ENCODE results near the gene COX8A.
"Not testable (repeated sequence)": the region's sequence is repeated elsewhere in the genome, so short reads cannot be mapped to it uniquely, and the experiment has no call there.

The COX8A gene

DNA sequence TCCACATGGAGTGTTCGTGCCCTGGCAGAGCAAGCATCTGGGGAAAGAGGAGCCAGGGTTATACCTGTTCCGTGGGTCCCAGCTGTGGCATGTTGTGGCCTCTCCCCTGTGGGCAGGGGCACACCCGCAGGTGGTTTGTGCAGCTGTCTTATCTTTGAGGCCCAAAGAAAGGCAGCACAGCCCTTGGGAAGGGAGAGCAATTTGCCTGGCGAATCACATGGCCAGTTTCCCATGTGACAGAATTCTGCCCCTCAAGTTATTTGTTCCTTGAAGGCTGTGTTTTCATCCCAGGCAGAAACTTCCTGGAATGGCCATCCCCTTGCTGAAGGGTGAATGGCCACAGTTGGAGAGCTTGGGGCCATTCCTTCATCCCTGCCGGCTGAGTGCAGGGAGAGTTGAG is 16.4 kb upstream of the COX8A start:
- no peak for ATAC-seq
- TF ChIP-seq ZFP3 (CRISPR knock-in tag; IDR thresholded peaks at IDR 0.05) (no peak), ZFP30 (CRISPR knock-in tag; IDR thresholded peaks at IDR 0.05) (no peak), ZNF70 (CRISPR knock-in tag; IDR thresholded peaks at IDR 0.05) (no peak), RARB (CRISPR knock-in tag; IDR thresholded peaks at IDR 0.05) (no peak), ESRRG (CRISPR knock-in tag; IDR thresholded peaks at IDR 0.05) (no peak), GLIS3 (CRISPR knock-in tag; IDR thresholded peaks at IDR 0.05) (no peak)

DNA sequence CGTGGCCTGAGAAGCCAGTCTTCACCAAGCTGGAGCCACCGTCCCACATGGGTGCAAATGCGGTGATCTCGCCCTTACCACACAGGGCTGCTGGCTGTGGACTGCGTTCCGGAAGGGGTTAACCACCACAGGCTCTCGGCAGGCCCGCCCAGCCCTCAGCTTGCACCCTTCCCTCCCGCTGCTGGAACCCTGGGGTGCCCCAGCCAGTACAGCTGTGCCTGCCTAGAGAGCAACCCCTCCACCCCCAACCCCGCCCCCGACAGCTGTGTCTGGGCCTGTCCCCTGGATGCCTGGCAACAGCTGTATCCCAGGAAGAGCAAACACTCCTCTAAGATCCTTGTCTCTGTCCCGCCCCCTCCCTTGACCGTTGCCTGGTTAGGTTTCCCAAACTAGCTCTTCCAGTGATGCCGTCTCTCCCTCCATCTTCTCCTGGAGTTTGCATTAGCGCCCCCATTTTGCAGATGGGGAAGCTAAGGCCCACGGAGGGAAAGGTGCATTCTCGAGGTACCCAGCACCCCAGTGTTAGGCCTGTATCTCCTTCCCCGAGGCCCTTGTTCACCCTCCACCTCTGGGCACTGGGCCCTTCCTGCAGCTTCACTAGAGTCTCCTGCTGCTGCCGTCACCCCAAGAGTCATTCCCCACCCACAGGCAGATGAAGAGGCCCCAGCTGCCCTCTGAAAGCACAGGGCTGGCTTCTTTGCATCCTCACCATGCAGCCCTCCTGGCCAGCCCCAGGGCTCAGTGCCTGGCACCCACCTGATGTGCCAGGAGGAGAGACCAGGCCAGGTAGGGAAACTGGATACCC is 12.6 kb upstream of the COX8A start:
- peak; percentile 39 for ATAC-seq
- TF ChIP-seq, protein P1, sequence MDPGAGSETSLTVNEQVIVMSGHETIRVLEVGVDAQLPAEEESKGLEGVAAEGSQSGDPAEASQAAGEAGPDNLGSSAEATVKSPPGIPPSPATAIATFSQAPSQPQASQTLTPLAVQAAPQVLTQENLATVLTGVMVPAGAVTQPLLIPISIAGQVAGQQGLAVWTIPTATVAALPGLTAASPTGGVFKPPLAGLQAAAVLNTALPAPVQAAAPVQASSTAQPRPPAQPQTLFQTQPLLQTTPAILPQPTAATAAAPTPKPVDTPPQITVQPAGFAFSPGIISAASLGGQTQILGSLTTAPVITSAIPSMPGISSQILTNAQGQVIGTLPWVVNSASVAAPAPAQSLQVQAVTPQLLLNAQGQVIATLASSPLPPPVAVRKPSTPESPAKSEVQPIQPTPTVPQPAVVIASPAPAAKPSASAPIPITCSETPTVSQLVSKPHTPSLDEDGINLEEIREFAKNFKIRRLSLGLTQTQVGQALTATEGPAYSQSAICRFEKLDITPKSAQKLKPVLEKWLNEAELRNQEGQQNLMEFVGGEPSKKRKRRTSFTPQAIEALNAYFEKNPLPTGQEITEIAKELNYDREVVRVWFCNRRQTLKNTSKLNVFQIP (CRISPR knock-in tag; IDR thresholded peaks at IDR 0.05; ENCODE audit: borderline replicate concordance, low read depth) = no peak
- no peak for TF ChIP-seq RARB (CRISPR knock-in tag; IDR thresholded peaks at IDR 0.05)

DNA sequence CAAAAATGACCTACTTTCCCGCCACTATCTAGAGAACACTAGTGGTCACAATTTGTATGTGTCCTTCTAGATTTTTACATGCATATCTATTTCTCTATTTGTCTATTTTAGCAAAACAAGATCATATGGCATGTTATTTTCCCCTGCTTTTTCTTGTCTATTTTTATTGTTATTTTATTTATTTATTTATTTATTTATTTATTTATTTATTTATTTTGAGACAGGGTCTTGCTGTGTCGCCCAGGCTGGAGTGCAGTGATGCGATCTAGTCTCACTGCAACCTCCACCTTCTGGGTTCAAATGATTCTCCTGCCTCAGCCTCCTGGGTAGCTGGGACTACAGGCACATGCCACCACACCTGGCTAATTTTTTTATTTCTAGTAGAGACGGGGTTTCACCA is 10.5 kb upstream of the COX8A start:
- ATAC-seq = not testable (repeated sequence)

DNA sequence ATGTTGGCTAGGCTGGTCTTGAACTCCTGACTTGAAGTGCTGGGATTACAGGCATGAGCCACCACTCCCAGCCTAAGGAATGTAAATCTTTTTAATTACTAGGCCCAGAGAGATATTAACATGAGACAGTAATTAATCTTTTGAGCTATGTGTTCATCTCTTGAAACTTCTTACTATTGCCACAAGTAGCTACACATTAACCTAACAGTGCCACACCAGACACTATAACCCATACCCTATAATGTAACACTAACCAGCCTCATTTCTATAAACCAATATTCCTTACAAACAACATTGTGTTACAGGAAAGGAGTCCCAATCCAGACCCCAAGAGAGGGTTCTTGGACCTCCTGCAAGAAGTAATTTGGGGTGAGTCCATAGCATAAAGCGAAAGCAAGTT is 8.0 kb upstream of the COX8A start:
- no peak for ATAC-seq
- TF ChIP-seq TCF4 (CRISPR knock-in tag; IDR thresholded peaks at IDR 0.05; ENCODE audit: borderline replicate concordance) = no peak
- TF ChIP-seq PPARA (CRISPR knock-in tag; IDR thresholded peaks at IDR 0.05; ENCODE audit: borderline replicate concordance) = no peak
- TF ChIP-seq, protein P2, sequence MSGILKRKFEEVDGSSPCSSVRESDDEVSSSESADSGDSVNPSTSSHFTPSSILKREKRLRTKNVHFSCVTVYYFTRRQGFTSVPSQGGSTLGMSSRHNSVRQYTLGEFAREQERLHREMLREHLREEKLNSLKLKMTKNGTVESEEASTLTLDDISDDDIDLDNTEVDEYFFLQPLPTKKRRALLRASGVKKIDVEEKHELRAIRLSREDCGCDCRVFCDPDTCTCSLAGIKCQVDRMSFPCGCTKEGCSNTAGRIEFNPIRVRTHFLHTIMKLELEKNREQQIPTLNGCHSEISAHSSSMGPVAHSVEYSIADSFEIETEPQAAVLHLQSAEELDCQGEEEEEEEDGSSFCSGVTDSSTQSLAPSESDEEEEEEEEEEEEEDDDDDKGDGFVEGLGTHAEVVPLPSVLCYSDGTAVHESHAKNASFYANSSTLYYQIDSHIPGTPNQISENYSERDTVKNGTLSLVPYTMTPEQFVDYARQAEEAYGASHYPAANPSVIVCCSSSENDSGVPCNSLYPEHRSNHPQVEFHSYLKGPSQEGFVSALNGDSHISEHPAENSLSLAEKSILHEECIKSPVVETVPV (CRISPR knock-in tag; IDR thresholded peaks at IDR 0.05) = no peak
- no peak for TF ChIP-seq ZFP3 (CRISPR knock-in tag; IDR thresholded peaks at IDR 0.05)

DNA sequence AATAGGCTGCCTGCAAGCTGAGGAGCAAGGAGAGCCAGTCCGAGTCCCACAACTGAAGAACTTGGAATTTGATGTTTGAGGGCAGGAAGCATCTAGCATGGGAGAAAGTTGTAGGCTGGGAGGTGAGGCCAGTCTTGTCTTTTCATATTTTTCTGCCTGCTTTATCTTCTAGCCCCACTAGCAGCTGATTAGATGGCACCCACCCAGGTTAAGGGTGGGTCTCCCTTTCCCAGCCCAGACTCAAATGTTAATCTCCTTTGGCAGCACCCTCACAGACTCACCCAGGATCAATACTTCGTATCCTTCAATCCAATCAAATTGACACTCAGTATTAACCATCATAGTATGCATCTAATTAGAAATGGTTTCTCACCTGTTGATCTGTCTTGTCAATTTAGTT is 5.0 kb upstream of the COX8A start:
- ATAC-seq = no peak
- TF ChIP-seq RARB (CRISPR knock-in tag; IDR thresholded peaks at IDR 0.05) = no peak
- TF ChIP-seq ZC3H10 (CRISPR knock-in tag; IDR thresholded peaks at IDR 0.05) = no peak
- TF ChIP-seq, protein P3, sequence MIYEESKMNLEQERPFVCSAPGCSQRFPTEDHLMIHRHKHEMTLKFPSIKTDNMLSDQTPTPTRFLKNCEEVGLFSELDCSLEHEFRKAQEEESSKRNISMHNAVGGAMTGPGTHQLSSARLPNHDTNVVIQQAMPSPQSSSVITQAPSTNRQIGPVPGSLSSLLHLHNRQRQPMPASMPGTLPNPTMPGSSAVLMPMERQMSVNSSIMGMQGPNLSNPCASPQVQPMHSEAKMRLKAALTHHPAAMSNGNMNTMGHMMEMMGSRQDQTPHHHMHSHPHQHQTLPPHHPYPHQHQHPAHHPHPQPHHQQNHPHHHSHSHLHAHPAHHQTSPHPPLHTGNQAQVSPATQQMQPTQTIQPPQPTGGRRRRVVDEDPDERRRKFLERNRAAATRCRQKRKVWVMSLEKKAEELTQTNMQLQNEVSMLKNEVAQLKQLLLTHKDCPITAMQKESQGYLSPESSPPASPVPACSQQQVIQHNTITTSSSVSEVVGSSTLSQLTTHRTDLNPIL (CRISPR knock-in tag; IDR thresholded peaks at IDR 0.05; ENCODE audit: low read depth) = no peak
- TF ChIP-seq ISL1 (CRISPR knock-in tag; IDR thresholded peaks at IDR 0.05) = no peak
- TF ChIP-seq OSR1 (CRISPR knock-in tag; IDR thresholded peaks at IDR 0.05) = no peak
- TF ChIP-seq, protein P4, sequence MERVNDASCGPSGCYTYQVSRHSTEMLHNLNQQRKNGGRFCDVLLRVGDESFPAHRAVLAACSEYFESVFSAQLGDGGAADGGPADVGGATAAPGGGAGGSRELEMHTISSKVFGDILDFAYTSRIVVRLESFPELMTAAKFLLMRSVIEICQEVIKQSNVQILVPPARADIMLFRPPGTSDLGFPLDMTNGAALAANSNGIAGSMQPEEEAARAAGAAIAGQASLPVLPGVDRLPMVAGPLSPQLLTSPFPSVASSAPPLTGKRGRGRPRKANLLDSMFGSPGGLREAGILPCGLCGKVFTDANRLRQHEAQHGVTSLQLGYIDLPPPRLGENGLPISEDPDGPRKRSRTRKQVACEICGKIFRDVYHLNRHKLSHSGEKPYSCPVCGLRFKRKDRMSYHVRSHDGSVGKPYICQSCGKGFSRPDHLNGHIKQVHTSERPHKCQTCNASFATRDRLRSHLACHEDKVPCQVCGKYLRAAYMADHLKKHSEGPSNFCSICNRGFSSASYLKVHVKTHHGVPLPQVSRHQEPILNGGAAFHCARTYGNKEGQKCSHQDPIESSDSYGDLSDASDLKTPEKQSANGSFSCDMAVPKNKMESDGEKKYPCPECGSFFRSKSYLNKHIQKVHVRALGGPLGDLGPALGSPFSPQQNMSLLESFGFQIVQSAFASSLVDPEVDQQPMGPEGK (CRISPR knock-in tag; IDR thresholded peaks at IDR 0.05; ENCODE audit: borderline replicate concordance) = no peak
- no peak for TF ChIP-seq SNAI2 (CRISPR knock-in tag; IDR thresholded peaks at IDR 0.05)
- no peak for TF ChIP-seq ZFP3 (CRISPR knock-in tag; IDR thresholded peaks at IDR 0.05)
- TF ChIP-seq ZNF70 (CRISPR knock-in tag; IDR thresholded peaks at IDR 0.05) = no peak
- TF ChIP-seq, protein P1 (CRISPR knock-in tag; IDR thresholded peaks at IDR 0.05; ENCODE audit: borderline replicate concordance, low read depth) = no peak

DNA sequence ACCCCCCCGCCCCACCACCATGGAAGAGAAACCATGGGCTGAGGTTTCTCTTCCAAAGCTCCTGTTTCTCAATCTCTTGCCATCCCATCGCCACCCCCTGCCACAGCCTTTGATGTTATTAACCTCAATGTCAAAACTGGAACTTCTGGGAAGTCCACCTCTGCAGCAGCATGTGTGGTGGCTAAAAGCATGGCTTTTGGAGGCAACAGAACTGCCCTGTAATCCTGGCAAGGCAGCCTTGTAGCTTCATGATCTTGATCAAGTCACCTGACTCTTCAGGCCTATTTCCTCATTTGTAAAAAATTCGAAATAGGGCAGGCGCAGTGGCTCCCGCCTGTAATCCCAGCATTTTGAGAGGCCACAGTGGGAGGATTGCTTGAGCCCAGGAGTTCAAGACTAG is 3.5 kb upstream of the COX8A start:
- TF ChIP-seq CSDC2 (CRISPR knock-in tag; IDR thresholded peaks at IDR 0.05) (no peak), ZNF8 (CRISPR knock-in tag; IDR thresholded peaks at IDR 0.05) (no peak), SNAI2 (CRISPR knock-in tag; IDR thresholded peaks at IDR 0.05) (no peak), RARB (CRISPR knock-in tag; IDR thresholded peaks at IDR 0.05) (no peak), ZC3H10 (CRISPR knock-in tag; IDR thresholded peaks at IDR 0.05) (no peak), OSR1 (CRISPR knock-in tag; IDR thresholded peaks at IDR 0.05) (no peak), TOX (CRISPR knock-in tag; IDR thresholded peaks at IDR 0.05; ENCODE audit: borderline replicate concordance) (no peak), ZFP3 (CRISPR knock-in tag; IDR thresholded peaks at IDR 0.05) (no peak), ZFP30 (CRISPR knock-in tag; IDR thresholded peaks at IDR 0.05) (no peak), ZNF565 (CRISPR knock-in tag; conservative IDR thresholded peaks at IDR 0.05; ENCODE audit: low read depth) (no peak), TCF4 (CRISPR knock-in tag; IDR thresholded peaks at IDR 0.05; ENCODE audit: borderline replicate concordance) (no peak)
- TF ChIP-seq, protein P4 (CRISPR knock-in tag; IDR thresholded peaks at IDR 0.05; ENCODE audit: borderline replicate concordance) = no peak
- TF ChIP-seq, protein P2 (CRISPR knock-in tag; IDR thresholded peaks at IDR 0.05) = no peak

More for the DNA sequence above, 3.5 kb upstream of the COX8A start:
- no peak for ATAC-seq

Measured in SK-N-SH treated with all-trans-retinoic acid at 6 μM for 48 hours (cell line).